ENCODE data around the gene PPIF. TPM values are rescaled to one million over a fixed set of nuclear protein-coding genes. Genes with fewer than 3 reads are reported as not detected.

Gene PPIF
- polyA plus RNA-seq, 3 donors: 63.4 to 71.7 (median 64.6) TPM

DNA sequence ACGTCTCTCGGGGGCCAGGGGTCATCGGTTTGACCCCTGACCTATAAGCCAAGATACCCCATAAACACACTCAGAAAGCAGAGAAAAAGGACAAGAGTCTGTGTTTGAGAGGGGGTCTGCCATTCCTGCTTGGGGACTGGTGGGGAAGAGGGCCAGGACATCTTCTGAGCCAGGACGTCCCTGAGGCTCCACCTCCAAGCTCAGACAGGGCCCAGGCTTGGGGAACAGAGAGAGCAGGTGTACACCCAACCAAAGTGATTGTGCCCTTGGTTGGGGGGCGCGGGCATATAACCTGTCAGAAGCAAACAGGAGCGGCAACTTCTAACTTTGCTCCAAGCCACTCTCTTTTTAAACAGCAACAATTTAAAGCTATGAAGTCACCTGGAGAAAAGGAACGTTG, 33.9 kb upstream of the PPIF start:
- no peak for DNase-seq (ENCODE audit: low read depth in 3 of 3, low spot score in 2 of 3)

DNA sequence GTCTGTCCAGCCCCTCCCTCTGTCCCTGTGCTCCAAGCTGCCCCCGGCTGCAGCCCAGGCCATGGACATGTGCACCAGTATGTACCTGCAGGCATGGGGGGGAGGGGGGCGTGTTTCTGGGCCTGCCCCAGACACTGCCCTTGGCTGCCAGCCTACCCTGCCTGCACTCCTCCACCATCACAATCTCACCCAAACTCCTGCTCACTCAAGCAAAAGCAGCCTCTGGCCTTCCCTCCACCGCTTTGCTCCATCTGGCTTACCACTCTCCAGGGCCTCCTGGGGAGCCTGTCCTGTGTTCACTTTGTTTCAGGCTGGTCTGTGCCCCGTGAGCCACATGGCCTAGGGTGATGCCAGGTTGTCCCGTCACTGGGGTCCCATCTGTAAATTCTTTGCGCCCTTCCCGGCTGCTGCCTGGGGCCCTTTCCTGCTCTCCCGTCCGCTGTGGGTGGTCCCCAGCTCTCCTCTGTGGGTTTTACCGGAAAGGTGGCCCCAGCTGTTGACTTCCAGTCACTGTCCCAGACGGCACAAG, 33.3 kb upstream of the PPIF start:
- DNase-seq (ENCODE audit: low read depth in 3 of 3, low spot score in 2 of 3): no peak

DNA sequence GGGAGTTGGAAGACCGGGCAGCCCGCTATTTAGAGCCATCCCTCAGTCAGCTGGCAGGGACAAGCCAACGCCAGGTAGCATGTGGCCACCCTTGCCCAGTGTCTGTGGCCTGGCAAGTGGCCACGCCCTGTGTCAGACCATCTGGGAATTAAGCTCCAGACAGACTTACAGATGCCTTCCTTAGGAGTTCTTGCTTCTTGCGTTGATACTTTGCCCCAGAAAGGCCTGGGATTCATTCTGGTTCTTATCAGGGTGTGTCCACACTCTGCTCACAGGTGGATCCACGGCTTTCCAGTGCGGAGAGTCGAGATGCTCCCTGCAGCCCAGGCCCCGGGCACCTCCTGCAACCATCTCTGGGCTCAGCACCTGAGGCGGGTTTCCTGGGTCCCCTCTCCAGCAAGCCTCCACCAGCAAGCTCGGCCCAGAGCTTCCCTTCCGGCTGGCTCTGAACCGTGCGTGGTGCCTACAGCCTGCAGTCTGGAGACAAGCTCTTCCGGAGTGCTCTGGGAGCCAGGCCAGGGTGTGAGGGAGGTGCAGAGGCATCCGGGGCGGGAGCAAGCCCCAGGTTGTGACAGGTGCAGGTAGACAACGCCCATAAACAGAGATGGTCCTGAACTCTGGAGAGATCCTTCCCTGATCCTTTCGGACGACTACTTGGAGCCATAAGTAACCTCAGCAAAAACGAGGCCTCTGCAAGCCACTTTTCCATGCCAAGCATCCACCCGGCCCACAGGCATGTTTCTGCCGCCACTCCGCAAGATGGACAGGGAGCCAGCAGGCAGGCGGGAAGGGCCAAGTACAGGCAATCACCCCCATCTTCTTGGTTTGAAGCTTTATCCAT, 32.3 kb upstream of the PPIF start:
- no peak for DNase-seq (ENCODE audit: low read depth in 3 of 3, low spot score in 2 of 3)

DNA sequence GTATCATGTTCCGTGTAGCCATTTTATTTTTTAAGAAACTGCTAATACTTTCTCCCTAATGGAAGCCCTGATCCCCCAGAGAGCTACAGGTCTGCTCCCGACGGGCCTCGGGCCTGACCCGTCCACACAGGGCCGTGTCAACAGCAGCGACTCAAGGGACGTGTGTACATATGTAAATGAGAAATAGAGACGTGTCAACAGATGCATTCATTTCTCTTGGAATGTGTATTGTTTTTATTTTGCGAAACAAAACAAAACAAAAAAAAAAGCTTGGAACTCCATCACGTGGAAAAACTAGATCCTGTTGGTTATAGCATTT, 31.7 kb upstream of the PPIF start:
- DNase-seq (ENCODE audit: low read depth in 3 of 3, low spot score in 2 of 3): no peak

DNA sequence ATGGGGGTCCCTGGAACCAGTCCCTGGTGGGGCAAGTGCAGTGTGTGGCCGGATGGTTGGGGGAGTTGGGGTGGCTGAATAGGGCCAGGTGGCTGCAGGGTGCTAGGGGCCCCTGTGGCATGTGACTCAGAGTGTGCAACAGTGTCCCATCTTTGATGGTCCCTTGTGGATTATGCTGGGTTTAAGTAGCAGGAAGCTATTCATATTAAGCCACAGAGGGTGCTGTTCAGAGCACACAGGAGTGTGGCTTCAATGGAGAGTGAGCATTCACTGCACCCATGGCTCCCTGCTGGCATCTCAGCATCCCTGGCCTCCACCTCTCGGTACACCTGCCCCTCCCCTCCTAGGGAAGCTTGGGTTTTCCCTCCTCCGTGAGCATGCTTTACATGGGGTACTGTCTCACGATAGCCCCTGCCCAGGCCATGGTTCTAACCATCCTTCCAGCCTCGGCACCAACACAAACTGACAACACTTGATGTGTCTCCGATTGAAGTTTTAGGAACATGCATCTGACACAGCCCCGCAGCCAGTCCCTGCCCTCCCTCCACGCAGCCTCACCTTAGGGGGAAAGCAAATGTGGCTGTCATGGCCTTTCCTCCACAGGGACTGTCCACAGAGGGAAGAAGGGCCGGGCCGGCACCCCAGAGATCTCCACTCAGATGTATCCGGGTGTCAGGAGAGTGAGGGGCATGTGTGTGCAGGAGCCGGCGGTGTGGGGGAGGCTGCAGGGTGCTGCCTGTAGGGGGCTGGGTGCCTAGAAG, 30.4 kb upstream of the PPIF start:
- no peak for DNase-seq (ENCODE audit: low read depth in 3 of 3, low spot score in 2 of 3)

DNA sequence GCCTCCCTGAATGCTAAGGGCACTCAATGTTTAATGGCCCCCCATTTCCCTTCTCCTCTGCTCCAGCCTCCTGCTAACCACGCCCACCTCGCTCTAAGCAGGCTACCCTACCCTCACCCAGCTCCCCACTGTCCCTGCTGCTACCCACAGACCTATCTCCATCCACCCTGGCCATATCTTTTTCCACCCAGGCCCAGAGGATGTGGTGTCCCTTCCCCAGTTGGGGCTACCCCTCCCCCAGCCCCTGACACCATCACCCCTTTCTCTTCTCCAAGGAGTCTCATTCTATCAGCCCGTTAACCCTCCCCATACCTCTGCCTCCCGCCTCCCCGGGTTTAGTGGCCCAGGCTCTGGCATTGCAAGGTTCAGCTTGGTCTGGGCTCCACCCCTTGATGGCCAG, 28.9 kb upstream of the PPIF start:
- no peak for DNase-seq (ENCODE audit: low read depth in 3 of 3, low spot score in 2 of 3)

DNA sequence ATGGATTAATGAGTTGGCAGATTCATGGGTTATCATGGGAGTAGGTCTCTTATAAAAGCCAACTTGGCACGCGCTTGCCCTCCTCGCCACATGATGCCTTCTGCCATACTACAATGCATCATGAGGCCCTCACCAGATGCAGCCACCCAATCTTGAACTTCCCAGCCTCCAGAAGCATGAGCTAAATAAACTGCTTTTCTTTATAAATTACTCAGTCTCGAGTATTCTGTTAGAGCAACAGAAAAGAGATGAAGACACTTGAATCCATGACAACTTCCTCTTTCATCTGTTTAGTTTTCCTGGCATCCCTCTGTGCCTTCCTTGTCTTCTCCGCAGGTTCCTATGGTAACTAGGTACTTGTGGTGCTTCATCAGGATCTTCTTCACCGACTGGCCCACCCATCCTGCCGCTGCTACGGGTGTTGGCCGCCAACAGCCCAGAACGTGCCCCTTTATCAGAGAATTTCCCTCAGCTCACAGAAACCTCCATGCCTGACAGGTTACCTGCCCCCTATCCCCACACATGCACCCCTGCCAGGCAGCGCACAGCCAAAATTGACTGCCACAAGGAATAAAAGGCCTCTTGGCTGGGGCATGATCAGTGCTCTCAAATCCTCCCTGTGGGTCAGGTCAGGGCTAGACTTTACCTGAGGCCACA, 28.0 kb upstream of the PPIF start:
- DNase-seq (ENCODE audit: low read depth in 3 of 3, low spot score in 2 of 3): no peak

DNA sequence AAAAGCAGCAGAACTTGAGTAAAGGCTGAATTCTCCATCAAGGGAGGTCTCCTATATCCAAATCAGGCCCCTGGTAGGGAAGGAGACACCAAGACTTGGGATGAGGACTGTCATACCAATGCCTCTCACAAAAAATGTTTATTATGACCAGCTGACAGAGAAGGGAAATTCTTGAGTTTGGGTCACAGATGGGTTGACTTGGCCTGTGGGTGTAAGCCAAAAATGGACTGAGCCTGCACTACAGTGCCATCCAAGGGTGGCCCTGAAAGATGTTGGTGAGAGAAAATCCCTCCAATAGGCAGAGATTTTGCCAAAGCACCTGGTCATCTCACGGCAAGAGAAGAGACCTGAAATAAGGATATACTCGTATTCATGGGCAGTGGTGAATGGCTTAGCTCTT, 27.0 kb upstream of the PPIF start:
- no peak for DNase-seq (ENCODE audit: low read depth in 3 of 3, low spot score in 2 of 3)

DNA sequence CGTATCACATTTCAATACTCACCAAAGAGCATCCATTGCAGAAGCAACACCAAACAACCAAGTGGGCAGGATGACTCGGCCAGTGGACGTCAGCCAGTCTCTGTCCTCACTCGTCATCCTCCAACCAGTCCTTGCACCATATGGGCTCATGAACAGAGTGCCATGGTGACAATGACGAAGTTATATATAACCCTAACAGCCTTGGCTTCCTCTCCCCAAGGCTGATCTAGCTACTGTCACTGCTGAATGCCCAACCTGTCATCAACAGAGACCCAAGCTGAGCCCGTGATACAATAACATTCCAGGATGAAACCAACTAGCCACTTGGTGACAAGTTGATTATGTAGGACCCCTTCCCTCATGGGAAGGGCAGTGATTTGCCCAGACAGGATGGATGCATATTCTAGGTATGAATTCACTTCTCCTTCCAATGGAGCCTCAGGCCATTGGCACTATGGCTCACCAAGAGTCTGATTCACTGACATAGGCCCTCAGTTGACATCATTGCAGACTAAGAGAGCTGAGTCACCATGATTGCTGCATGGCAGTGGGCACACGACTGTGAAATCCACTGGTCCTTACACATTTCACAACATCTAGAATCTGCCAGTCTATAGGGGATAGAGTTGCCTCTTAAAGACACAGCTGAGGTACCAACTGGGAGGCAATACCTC, 26.3 kb upstream of the PPIF start:
- DNase-seq (ENCODE audit: low read depth in 3 of 3, low spot score in 2 of 3): no peak

DNA sequence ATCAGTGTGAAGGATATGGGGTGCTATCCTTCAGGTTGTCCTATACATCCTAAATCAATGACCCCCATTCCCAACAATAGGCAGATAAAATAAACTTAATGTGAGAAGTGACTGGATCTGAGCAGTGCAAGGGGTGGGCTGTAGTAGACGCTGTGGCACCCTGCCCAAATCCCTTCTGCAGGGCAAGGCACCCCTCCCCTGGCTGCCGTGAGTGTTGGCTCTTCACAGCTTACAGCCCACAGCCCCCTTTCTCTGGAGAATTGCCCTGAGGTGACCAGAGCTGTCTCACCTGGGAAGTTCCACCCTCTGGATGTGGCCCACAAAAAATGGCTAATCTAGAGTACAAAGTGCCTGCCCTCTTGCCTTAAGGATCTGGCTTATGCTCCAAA, 25.8 kb upstream of the PPIF start:
- DNase-seq (ENCODE audit: low read depth in 3 of 3, low spot score in 2 of 3): no peak

DNA sequence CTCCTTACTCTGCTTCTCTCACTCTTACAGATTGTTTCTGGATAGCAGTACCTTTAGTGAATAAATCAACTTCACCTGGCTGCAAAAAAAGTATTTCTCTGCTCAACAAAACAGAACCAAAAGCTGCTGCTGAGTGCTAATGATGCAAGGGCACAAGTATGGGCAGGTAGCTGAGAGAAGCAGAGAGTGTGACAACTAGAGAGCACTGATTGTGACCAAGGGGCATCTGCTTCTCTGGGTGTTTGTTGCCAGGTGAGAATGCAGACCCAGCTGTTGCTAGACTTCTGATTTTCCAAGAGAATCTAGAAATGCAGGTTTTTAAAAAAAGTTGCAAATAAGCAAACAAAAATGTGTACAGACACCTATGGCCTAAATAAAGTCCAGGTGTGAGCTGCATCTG, 25.3 kb upstream of the PPIF start:
- no peak for DNase-seq (ENCODE audit: low read depth in 3 of 3, low spot score in 2 of 3)

DNA sequence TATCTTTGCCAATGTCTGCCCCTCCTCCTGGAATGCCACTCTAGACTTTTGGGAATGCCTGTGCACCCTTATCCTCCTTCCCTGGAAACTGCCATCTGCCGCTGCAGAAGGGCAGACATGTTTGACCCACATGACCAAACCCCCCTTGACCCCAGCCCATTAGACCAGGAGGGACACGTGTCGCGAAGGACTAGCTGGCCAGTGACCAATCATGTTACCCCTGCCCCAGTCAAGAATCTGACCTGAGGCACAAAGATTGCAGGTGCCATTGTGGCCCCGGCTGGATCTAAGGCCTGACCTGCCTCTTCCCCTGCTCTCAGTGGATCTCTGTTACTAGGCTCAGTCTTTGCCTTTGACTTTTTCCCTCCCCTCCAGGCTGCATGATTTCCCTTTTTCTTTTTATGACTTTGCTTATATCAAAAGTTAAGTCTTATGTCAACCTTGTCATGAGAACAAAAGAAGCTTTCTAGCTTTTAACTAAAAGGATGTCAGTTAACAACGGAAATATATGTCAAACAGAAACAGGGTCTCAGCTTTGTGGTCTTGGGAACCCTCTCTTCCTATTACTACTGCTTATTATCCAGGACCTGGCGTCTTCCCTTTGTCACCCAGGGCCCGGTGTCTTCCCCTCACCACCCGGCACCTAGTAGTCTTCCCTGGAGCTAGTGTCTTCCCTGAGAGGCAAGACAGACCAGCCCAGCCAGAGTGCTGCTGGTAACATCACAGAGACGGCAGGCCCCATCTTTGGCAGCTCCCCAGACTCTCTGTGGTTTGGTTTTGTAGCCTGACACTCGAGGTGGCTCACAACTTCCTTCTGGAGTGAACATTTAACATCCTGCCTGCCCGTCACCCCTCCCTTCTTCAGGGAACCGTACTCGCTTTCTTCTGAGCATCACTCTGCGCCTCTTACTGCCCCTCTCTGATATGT, 24.4 kb upstream of the PPIF start:
- DNase-seq (ENCODE audit: low read depth in 3 of 3, low spot score in 2 of 3): no peak

DNA sequence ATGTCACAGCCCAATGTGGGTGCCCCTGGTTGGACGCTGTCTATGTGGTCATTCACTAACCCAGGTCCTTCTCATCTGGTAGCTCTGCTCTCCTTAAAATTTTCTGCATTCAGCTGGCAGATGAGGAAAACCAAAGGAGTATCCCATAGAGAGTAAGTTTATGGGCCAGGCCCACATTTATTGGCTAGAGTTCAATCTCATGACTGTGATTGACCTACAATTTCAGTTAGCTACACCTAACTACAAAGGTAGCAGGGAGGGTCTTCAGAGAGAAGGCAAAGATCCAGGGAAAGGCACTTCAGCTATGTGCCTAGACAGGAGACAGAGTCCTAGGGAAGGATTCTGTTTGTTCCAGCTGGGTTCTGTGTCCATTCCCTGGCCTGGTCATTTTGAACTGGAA, 23.7 kb upstream of the PPIF start:
- no peak for DNase-seq (ENCODE audit: low read depth in 3 of 3, low spot score in 2 of 3)

DNA sequence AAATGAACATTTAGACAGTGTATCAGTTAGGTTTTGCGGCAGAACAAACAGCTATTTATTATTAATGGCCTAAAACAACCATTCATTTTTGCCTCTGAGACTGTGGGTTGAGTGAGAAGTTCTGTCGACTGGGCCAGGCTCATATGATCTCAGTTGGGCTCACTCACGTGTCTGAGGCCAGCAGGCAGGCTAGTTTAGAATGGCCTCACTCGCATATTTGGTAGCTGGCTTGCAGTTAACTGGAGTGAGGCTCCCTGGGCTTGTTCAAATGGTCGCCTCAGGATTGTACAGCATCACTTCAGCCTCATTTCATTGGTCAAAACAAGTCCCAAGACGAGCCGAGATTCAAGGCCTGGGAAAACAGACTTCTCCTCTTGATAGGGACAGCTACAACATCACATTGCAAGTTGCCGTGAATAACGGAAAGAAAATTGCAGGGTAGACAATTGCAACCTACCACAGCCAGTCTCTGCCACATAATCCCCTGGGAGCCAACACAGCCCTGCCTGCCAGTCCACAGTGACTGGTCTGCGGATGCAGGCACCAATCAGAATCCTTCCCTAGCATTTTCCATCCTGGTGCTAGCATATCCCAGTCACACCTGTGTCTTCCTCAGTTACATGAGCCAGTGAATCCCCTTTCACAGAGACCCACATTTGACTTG, 23.1 kb upstream of the PPIF start:
- no peak for DNase-seq (ENCODE audit: low read depth in 3 of 3, low spot score in 2 of 3)

DNA sequence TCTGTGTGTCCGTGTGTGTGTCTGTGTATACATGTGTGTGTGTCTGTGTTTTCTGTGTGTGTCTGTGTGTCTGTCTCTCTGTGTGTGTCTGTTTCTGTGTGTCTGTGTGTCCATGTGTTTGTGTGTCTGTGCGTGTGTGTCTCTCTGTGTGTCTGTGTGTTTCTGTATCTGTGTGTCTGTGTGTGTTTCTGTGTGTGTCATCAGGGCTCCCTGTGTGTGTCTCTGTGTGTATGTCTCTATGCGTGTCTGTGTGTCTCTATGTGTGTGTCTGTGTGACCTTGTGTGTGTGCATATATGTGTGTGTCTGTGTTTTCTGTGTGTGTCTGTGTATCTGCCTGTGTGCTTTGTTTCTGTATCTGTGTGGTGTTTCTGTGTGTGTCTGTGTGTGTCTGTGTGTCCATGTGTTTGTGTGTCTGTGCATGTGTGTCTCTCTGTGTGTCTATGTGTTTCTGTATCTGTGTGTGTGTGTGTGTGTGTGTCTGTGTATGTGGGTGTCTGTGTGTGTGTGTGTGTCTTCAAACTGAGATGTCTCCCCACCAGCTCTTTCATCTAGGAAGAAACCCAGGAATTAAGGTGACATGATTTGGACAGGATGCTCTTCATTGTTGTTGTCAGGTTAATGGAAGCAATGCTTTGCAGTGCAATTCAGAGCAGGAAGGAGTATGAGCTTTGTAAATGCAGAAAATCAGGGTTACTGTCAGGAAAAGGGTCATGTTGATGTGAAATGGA, 20.7 kb upstream of the PPIF start:
- DNase-seq (ENCODE audit: low read depth in 3 of 3, low spot score in 2 of 3): no peak

DNA sequence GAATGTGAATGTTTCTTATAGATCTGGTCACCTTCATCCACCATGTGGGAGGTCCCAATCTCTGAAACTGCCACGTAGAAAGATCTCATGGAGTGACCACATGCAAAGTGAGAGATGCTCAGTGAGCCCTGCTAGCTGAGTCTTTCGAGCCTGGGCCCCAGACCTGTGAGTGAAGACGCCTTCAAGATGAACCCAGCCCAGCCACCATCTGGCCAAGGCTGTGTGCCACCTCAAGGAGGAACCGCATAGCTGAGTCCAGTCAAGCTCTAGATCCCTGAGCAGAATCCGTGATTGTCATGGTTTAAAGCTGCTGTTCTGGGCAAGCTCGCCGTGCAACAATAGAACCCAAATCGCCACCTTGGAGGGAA, 20.2 kb upstream of the PPIF start:
- no peak for DNase-seq (ENCODE audit: low read depth in 3 of 3, low spot score in 2 of 3)

DNA sequence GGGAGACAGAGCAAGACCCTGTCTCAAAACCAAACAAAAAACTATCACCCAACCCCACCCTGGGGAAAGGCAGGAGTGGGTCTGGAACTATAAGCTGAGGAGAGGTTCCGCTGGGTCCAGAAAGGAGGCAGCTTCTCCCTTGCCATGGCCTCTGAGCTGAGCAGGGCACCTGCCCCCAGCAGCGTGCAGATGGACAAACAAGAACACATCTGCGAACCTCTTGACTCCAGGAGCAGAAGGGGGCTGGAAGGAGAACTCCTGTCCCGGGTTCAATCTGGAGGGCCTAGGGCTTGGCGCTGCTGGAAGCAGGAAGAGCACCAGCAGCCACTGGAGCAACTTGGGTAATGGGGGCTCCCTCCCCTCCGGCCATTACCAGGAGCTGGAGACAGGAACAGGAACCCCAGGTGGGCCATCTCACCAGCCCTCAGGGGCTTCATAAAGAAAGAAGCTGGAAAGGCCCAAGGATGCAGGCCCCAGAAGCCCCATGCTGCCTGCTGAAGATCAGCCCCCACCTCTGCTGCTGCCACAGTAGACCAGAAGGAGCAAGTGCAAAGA, 19.0 kb upstream of the PPIF start:
- no peak for DNase-seq (ENCODE audit: low read depth in 3 of 3, low spot score in 2 of 3)

DNA sequence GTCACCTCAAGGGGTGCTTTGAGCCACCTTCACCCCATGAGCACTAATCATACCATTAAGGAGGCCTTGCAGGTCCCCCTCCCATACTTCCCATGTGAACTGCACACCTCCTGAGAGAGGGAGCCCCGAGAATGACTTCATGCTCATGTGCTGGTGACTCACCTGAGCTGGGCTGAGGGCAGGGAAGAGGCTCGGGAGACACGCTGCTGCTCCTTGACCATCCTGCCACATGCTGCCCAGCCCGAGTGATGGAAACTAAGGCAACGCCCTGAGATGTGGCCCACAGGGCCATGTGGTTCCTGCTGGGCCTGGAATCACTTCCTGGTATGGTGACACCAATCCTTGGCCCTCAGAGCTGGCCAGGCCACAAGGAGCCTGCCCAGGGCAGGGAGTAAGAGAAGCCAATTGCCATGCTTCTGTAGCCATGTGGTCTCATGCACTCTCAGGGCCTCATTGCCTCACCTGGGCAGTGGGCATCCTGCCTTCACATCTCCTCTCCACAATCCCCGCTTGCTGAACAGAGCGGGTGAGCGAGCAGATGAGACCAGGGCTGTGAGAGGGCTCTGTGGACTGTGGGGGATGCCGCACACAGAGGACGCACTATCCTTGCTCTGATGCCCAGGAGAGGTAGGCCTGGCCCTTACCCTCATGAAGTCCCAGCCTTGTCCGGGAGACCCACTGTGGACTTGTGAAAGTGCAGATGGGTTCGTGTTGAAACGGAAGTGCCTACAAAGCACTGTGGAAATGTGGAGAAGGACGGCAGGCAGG, 18.3 kb upstream of the PPIF start:
- no peak for DNase-seq (ENCODE audit: low read depth in 3 of 3, low spot score in 2 of 3)
